HG02884 (cell line): ENCODE data around the gene THAP3.

Experiments
- ATAC-seq: cut with Tn5 transposase; IDR thresholded peaks from one replicate; pipeline ENCODE4 v1.9.1; 2021; ENCODE audit warnings: mild to moderate bottlenecking, moderate library complexity; ENCODE audit not compliant: unreplicated experiment

Gene THAP3, protein sequence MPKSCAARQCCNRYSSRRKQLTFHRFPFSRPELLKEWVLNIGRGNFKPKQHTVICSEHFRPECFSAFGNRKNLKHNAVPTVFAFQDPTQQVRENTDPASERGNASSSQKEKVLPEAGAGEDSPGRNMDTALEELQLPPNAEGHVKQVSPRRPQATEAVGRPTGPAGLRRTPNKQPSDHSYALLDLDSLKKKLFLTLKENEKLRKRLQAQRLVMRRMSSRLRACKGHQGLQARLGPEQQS

GRCh38 chr1:6624710-6625583 lies at the start of gene THAP3:
TSS of gene THAP3 (plus strand) at chr1:6624868. CDS start at chr1:6625219, 351 bp downstream.
- ATAC-seq, result peak; percentile 71

DNA sequence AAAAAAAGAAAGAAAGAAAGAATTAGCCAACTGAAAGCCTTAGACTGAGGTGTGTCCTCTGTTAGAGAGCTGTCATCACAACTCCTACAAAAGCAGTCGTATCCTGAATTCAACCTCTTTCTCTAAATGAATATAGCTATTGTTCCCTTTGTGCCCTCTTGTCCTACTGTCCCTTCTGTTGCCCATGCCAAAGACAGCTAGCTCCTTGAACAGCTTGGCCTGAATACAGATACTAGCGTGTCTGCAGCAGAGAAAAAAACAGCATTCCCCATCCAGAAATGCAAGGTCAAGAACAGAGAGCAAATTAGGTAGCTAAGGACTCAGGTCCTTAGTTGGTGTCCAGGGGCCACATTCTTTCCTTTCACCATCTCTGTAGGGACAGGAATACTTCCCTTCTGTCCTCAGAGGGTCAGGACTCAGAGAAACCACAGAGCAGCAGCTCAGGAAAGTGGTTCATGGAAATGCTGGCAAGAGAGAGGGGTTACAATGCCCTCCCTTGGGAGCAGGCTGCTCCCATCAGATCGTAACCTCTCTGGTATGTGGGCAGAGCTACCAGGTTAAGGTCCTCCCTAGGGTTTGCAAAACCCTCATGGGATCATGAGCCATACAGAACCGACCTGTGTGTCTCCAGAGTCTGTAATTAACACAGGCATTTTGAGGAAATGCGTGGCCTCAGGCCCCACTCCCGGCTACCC lies 46.7 kb upstream of the THAP3 start:
- ATAC-seq, result no peak

DNA sequence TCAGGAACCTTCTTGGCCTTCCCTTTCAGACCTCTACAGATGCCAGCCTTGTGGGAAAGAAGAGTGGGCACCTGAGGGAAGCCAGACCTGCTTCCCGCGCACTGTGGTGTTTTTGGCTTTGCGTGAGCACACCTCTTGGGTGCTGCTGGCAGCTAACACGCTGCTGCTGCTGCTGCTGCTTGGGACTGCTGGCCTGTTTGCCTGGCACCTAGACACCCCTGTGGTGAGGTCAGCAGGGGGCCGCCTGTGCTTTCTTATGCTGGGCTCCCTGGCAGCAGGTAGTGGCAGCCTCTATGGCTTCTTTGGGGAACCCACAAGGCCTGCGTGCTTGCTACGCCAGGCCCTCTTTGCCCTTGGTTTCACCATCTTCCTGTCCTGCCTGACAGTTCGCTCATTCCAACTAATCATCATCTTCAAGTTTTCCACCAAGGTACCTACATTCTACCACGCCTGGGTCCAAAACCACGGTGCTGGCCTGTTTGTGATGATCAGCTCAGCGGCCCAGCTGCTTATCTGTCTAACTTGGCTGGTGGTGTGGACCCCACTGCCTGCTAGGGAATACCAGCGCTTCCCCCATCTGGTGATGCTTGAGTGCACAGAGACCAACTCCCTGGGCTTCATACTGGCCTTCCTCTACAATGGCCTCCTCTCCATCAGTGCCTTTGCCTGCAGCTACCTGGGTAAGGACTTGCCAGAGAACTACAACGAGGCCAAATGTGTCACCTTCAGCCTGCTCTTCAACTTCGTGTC lies 45.9 kb upstream of the THAP3 start:
- ATAC-seq, result no peak

- peak; percentile 92 for ATAC-seq
Measured at GRCh38 chr1:6579374-6580118, 45.1 kb upstream of the THAP3 start, which contains the start of gene ZBTB48. TSS of gene ZBTB48 (plus strand) at chr1:6579994. CDS start at chr1:6580610, 616 bp downstream.

GRCh38 chr1:6580119-6580592 lies 44.5 kb upstream of the THAP3 start:
- peak; percentile 14 for ATAC-seq

- no peak for ATAC-seq
Measured at GRCh38 chr1:6580593-6581409, 43.9 kb upstream of the THAP3 start.

DNA sequence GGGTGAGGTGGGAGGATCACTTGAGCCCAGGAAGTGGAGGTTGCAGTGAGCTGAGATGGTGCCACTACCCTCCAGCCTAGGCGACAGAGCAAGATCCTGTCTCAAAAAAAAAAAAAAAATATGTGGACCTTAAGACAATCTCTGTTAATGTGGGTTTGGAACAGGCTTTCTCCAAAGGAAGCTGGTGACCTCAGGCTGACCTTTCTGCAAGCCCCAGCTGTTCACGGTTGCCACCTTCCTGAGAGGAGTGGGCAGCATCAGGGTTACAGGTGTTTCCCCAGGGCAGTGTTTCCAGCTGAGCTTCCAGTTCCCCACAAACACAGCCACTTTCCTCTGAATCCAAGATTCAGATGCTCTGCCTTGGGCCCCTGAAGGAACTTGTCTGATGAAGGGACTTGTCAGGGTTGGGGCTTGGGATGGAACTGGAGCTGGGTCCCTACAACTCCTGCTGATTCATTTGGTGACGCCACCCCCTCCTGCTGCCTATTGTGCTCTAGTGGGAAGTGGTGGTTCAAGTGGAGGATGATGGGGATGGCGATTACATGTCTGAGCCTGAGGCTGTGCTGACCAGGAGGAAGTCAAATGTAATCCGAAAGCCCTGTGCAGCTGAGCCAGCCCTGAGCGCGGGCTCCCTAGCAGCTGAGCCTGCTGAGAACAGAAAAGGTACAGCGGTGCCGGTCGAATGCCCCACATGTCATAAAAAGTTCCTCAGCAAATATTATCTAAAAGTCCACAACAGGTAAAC lies 42.9 kb upstream of the THAP3 start:
- ATAC-seq, result no peak

DNA sequence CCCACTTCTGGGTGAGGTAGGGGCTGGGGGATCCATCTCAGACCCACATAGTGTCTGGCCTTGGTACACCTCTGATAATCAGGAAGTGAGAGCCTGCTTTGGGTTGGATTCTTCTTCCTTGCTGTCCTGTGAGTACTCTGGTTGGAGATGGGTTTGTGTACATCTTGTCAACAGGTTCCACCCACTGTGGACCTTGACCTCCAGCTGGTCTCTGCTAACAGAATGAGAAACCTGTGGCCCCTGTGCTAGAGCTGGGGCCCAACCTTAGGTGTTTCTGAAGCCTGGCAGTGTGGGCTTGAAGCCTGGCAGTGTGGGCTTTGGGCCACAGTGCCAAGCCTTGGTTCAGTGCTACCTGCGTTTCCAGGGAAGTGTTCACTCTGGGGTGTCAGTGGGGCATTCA lies 42.3 kb upstream of the THAP3 start:
- ATAC-seq, result no peak

- ATAC-seq, result no peak
Measured at GRCh38 chr1:6584126-6585080, 40.3 kb upstream of the THAP3 start.

- ATAC-seq, result no peak
Measured at GRCh38 chr1:6585081-6585722, 39.5 kb upstream of the THAP3 start.

DNA sequence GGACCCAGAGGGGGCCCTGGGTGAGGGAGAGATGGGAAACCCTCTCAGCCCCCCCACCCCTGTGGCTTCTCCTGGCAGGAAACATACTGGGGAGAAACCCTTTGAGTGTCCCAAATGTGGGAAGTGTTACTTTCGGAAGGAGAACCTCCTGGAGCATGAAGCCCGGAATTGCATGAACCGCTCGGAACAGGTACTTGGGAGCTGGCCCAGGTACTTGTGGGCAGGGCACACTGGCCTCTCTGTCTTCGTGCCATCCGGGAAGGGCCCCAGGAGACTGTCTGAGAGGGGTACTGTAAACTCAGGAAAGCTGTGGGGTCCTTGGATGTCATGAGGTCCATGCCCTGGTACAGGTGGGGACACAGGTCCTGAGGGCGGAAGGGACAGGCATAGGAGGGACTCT lies 38.8 kb upstream of the THAP3 start:
- no peak for ATAC-seq

- ATAC-seq, result no peak
Measured at GRCh38 chr1:6586404-6586816, 38.3 kb upstream of the THAP3 start.

DNA sequence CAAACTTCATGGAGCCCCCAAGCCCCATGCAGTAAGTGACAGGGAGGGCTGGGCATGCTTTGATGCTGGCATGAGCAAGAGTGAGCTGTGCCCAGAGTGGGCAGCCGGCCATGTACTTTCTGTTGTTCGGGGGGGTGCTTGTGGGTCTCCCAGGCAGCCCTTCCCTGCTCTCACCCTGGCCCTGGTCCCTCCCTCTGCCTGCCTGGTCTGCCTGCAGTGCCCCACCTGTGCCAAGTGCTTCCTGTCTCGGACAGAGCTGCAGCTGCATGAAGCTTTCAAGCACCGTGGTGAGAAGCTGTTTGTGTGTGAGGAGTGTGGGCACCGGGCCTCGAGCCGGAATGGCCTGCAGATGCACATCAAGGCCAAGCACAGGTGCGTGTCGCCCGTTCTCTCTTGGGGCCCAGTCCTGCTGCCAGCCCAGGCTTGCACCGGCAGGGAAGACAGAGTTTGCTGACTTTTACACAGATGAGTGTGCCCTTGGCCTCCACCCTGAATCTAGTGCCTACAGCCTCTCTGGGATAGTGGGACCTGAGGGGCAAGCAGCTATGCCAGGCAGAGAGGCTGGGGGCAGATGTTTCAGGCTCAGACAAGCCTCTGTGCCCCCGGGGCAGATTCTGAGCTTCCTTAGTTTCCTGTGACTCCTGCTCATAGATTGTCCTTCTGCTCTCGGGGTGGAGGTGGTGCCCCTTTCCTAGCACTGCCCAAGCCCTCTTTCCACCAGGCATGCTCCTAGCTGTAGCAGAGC lies 37.2 kb upstream of the THAP3 start:
- ATAC-seq, result no peak

GRCh38 chr1:6588128-6588892 lies 36.4 kb upstream of the THAP3 start:
- no peak for ATAC-seq

GRCh38 chr1:6588893-6589520 lies 35.7 kb upstream of the THAP3 start:
- ATAC-seq, result no peak
